Measurements from ENCODE around the gene ISLR. TPM values are rescaled to one million over a fixed set of nuclear protein-coding genes. Genes with fewer than 3 reads are reported as not detected.

ISLR gene
- polyA plus RNA-seq, 2 donors, result 2.3 to 5.3 TPM

- H3K4me3 ChIP-seq (ENCODE audit: low read depth in 1 of 2, low read length in 2 of 2), result no peak overlapping the region
- peak overlapping the region in 1 of 2 donors; percentile 79 for H3K27ac ChIP-seq (ENCODE audit: low read depth in 2 of 2, low read length in 1 of 2)
- H3K27me3 ChIP-seq (ENCODE audit: control insufficient read depth in 1 of 2, insufficient read depth in 2 of 2, low read length in 2 of 2), result no peaks in the 10 kb centered on the region
- WGBS, 2 donors, result 46 to 56% methylated on average over 4 of the region's 4 CpGs
- no peaks in the 10 kb centered on the region for H3K36me3 ChIP-seq (ENCODE audit: control insufficient read depth in 2 of 2, insufficient read depth in 2 of 2, low read length in 1 of 2)
- peaks cover 7 to 21% of the 10 kb centered on the region in 2 donors for H3K4me1 ChIP-seq (ENCODE audit: control insufficient read depth in 2 of 2, insufficient read depth in 2 of 2, low read length in 1 of 2)
- no peaks in the 10 kb centered on the region for H3K9me3 ChIP-seq (ENCODE audit: control insufficient read depth in 2 of 2, insufficient read depth in 1 of 2, low read depth in 1 of 2, low read length in 1 of 2)
Measured at GRCh38 chr15:74193299-74193718, 19.8 kb downstream of the ISLR start.

GRCh38 chr15:74193905-74194304 lies 20.4 kb downstream of the ISLR start:
- 74 to 78% methylated on average over 6 of the region's 6 CpGs for WGBS, 2 donors
- Histone ChIP-seq H3K27me3 (ENCODE audit: control insufficient read depth in 1 of 2, insufficient read depth in 2 of 2, low read length in 2 of 2) (no peaks in the 10 kb centered on the region), H3K4me1 (ENCODE audit: control insufficient read depth in 2 of 2, insufficient read depth in 2 of 2, low read length in 1 of 2) (peaks cover 7 to 21% of the 10 kb centered on the region in 2 donors), H3K36me3 (ENCODE audit: control insufficient read depth in 2 of 2, insufficient read depth in 2 of 2, low read length in 1 of 2) (no peaks in the 10 kb centered on the region), H3K27ac (ENCODE audit: low read depth in 2 of 2, low read length in 1 of 2) (peak overlapping the region in 1 of 2 donors; percentile 79), H3K9me3 (ENCODE audit: control insufficient read depth in 2 of 2, insufficient read depth in 1 of 2, low read depth in 1 of 2, low read length in 1 of 2) (no peaks in the 10 kb centered on the region), H3K4me3 (ENCODE audit: low read depth in 1 of 2, low read length in 2 of 2) (no peak overlapping the region)

GRCh38 chr15:74194572-74195559 lies 21.4 kb downstream of the ISLR start:
- Histone ChIP-seq H3K27ac (ENCODE audit: low read depth in 2 of 2, low read length in 1 of 2) (no peak overlapping the region), H3K4me3 (ENCODE audit: low read depth in 1 of 2, low read length in 2 of 2) (no peak overlapping the region), H3K36me3 (ENCODE audit: control insufficient read depth in 2 of 2, insufficient read depth in 2 of 2, low read length in 1 of 2) (no peaks in the 10 kb centered on the region), H3K9me3 (ENCODE audit: control insufficient read depth in 2 of 2, insufficient read depth in 1 of 2, low read depth in 1 of 2, low read length in 1 of 2) (no peaks in the 10 kb centered on the region), H3K27me3 (ENCODE audit: control insufficient read depth in 1 of 2, insufficient read depth in 2 of 2, low read length in 2 of 2) (no peaks in the 10 kb centered on the region), H3K4me1 (ENCODE audit: control insufficient read depth in 2 of 2, insufficient read depth in 2 of 2, low read length in 1 of 2) (peaks cover 7 to 21% of the 10 kb centered on the region in 2 donors)
- 90 to 95% methylated on average over 13 of the region's 13 CpGs for WGBS, 2 donors

- 16 to 35% methylated on average over 7 of the region's 7 CpGs for WGBS, 2 donors
- H3K36me3 ChIP-seq (ENCODE audit: control insufficient read depth in 2 of 2, insufficient read depth in 2 of 2, low read length in 1 of 2), result no peaks in the 10 kb centered on the region
- H3K4me1 ChIP-seq (ENCODE audit: control insufficient read depth in 2 of 2, insufficient read depth in 2 of 2, low read length in 1 of 2), result peaks cover 7 to 29% of the 10 kb centered on the region in 2 donors
- H3K9me3 ChIP-seq (ENCODE audit: control insufficient read depth in 2 of 2, insufficient read depth in 1 of 2, low read depth in 1 of 2, low read length in 1 of 2), result no peaks in the 10 kb centered on the region
- peak overlapping the region; percentile 5 to 69 for H3K27ac ChIP-seq (ENCODE audit: low read depth in 2 of 2, low read length in 1 of 2)
- H3K27me3 ChIP-seq (ENCODE audit: control insufficient read depth in 1 of 2, insufficient read depth in 2 of 2, low read length in 2 of 2), result no peaks in the 10 kb centered on the region
- H3K4me3 ChIP-seq (ENCODE audit: low read depth in 1 of 2, low read length in 2 of 2), result no peak overlapping the region
Measured at GRCh38 chr15:74196175-74196574, 22.7 kb downstream of the ISLR start.

GRCh38 chr15:74197176-74197965 lies 23.9 kb downstream of the ISLR start:
- H3K27ac ChIP-seq (ENCODE audit: low read depth in 2 of 2, low read length in 1 of 2), result no peak overlapping the region
- H3K4me1 ChIP-seq (ENCODE audit: control insufficient read depth in 2 of 2, insufficient read depth in 2 of 2, low read length in 1 of 2), result peaks cover 7 to 38% of the 10 kb centered on the region in 2 donors
- no peaks in the 10 kb centered on the region for H3K9me3 ChIP-seq (ENCODE audit: control insufficient read depth in 2 of 2, insufficient read depth in 1 of 2, low read depth in 1 of 2, low read length in 1 of 2)
- no peaks in the 10 kb centered on the region for H3K27me3 ChIP-seq (ENCODE audit: control insufficient read depth in 1 of 2, insufficient read depth in 2 of 2, low read length in 2 of 2)
- WGBS, 2 donors, result 91 to 95% methylated on average over 9 of the region's 9 CpGs
- no peak overlapping the region for H3K4me3 ChIP-seq (ENCODE audit: low read depth in 1 of 2, low read length in 2 of 2)
- no peaks in the 10 kb centered on the region for H3K36me3 ChIP-seq (ENCODE audit: control insufficient read depth in 2 of 2, insufficient read depth in 2 of 2, low read length in 1 of 2)

GRCh38 chr15:74199297-74199652 lies 25.8 kb downstream of the ISLR start:
- Histone ChIP-seq H3K4me1 (ENCODE audit: control insufficient read depth in 2 of 2, insufficient read depth in 2 of 2, low read length in 1 of 2) (peaks cover 7 to 32% of the 10 kb centered on the region in 2 donors), H3K27me3 (ENCODE audit: control insufficient read depth in 1 of 2, insufficient read depth in 2 of 2, low read length in 2 of 2) (no peaks in the 10 kb centered on the region), H3K4me3 (ENCODE audit: low read depth in 1 of 2, low read length in 2 of 2) (no peak overlapping the region), H3K9me3 (ENCODE audit: control insufficient read depth in 2 of 2, insufficient read depth in 1 of 2, low read depth in 1 of 2, low read length in 1 of 2) (no peaks in the 10 kb centered on the region), H3K36me3 (ENCODE audit: control insufficient read depth in 2 of 2, insufficient read depth in 2 of 2, low read length in 1 of 2) (no peaks in the 10 kb centered on the region), H3K27ac (ENCODE audit: low read depth in 2 of 2, low read length in 1 of 2) (no peak overlapping the region)
- 93% methylated on average over 6 of the region's 6 CpGs for WGBS, 2 donors

- Histone ChIP-seq H3K4me1 (ENCODE audit: control insufficient read depth in 2 of 2, insufficient read depth in 2 of 2, low read length in 1 of 2) (peaks cover 7 to 32% of the 10 kb centered on the region in 2 donors), H3K36me3 (ENCODE audit: control insufficient read depth in 2 of 2, insufficient read depth in 2 of 2, low read length in 1 of 2) (no peaks in the 10 kb centered on the region), H3K27me3 (ENCODE audit: control insufficient read depth in 1 of 2, insufficient read depth in 2 of 2, low read length in 2 of 2) (no peaks in the 10 kb centered on the region), H3K27ac (ENCODE audit: low read depth in 2 of 2, low read length in 1 of 2) (peak overlapping the region in 1 of 2 donors; percentile 62), H3K9me3 (ENCODE audit: control insufficient read depth in 2 of 2, insufficient read depth in 1 of 2, low read depth in 1 of 2, low read length in 1 of 2) (no peaks in the 10 kb centered on the region), H3K4me3 (ENCODE audit: low read depth in 1 of 2, low read length in 2 of 2) (no peak overlapping the region)
- 17 to 26% methylated on average over 1 of the region's 1 CpG for WGBS, 2 donors
Measured at GRCh38 chr15:74200412-74200815, 26.9 kb downstream of the ISLR start.

- H3K4me1 ChIP-seq (ENCODE audit: control insufficient read depth in 2 of 2, insufficient read depth in 2 of 2, low read length in 1 of 2), result peaks cover 5 to 30% of the 10 kb centered on the region in 2 donors
- no peak overlapping the region for H3K4me3 ChIP-seq (ENCODE audit: low read depth in 1 of 2, low read length in 2 of 2)
- H3K9me3 ChIP-seq (ENCODE audit: control insufficient read depth in 2 of 2, insufficient read depth in 1 of 2, low read depth in 1 of 2, low read length in 1 of 2), result no peaks in the 10 kb centered on the region
- no peaks in the 10 kb centered on the region for H3K36me3 ChIP-seq (ENCODE audit: control insufficient read depth in 2 of 2, insufficient read depth in 2 of 2, low read length in 1 of 2)
- no peaks in the 10 kb centered on the region for H3K27me3 ChIP-seq (ENCODE audit: control insufficient read depth in 1 of 2, insufficient read depth in 2 of 2, low read length in 2 of 2)
- H3K27ac ChIP-seq (ENCODE audit: low read depth in 2 of 2, low read length in 1 of 2), result peak overlapping the region in 1 of 2 donors; percentile 6
- 63 to 75% methylated on average over 8 of the region's 8 CpGs for WGBS, 2 donors
Measured at GRCh38 chr15:74200871-74201419, 27.4 kb downstream of the ISLR start.

- H3K9me3 ChIP-seq (ENCODE audit: control insufficient read depth in 2 of 2, insufficient read depth in 1 of 2, low read depth in 1 of 2, low read length in 1 of 2), result no peaks in the 10 kb centered on the region
- H3K27ac ChIP-seq (ENCODE audit: low read depth in 2 of 2, low read length in 1 of 2), result no peak overlapping the region
- no peaks in the 10 kb centered on the region for H3K36me3 ChIP-seq (ENCODE audit: control insufficient read depth in 2 of 2, insufficient read depth in 2 of 2, low read length in 1 of 2)
- H3K4me3 ChIP-seq (ENCODE audit: low read depth in 1 of 2, low read length in 2 of 2), result no peak overlapping the region
- H3K4me1 ChIP-seq (ENCODE audit: control insufficient read depth in 2 of 2, insufficient read depth in 2 of 2, low read length in 1 of 2), result peaks cover 0 to 21% of the 10 kb centered on the region in 2 donors
- no peaks in the 10 kb centered on the region for H3K27me3 ChIP-seq (ENCODE audit: control insufficient read depth in 1 of 2, insufficient read depth in 2 of 2, low read length in 2 of 2)
- 56 to 61% methylated on average over 7 of the region's 7 CpGs for WGBS, 2 donors
Measured at GRCh38 chr15:74201710-74202420, 28.4 kb downstream of the ISLR start.
